ENCODE results near the gene KLF12.

GRCh38 chr13:74131227-74131626 is 3.0 kb downstream of the KLF12 start:
- TF ChIP-seq, protein P1, sequence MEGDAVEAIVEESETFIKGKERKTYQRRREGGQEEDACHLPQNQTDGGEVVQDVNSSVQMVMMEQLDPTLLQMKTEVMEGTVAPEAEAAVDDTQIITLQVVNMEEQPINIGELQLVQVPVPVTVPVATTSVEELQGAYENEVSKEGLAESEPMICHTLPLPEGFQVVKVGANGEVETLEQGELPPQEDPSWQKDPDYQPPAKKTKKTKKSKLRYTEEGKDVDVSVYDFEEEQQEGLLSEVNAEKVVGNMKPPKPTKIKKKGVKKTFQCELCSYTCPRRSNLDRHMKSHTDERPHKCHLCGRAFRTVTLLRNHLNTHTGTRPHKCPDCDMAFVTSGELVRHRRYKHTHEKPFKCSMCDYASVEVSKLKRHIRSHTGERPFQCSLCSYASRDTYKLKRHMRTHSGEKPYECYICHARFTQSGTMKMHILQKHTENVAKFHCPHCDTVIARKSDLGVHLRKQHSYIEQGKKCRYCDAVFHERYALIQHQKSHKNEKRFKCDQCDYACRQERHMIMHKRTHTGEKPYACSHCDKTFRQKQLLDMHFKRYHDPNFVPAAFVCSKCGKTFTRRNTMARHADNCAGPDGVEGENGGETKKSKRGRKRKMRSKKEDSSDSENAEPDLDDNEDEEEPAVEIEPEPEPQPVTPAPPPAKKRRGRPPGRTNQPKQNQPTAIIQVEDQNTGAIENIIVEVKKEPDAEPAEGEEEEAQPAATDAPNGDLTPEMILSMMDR (IDR thresholded peaks at IDR 0.05) = no peak
- TF ChIP-seq POLR2A (IDR thresholded peaks at IDR 0.05) = no peak

Measured in testis (tissue), 2 donors.